ENCODE results near the gene STIM2.
A peak's percentile ranks its signal among the peaks of the same experiment; 100 is the strongest.
"Not testable (repeated sequence)": the region's sequence is repeated elsewhere in the genome, so short reads cannot be mapped to it uniquely, and the experiment has no call there.

Gene STIM2

DNA sequence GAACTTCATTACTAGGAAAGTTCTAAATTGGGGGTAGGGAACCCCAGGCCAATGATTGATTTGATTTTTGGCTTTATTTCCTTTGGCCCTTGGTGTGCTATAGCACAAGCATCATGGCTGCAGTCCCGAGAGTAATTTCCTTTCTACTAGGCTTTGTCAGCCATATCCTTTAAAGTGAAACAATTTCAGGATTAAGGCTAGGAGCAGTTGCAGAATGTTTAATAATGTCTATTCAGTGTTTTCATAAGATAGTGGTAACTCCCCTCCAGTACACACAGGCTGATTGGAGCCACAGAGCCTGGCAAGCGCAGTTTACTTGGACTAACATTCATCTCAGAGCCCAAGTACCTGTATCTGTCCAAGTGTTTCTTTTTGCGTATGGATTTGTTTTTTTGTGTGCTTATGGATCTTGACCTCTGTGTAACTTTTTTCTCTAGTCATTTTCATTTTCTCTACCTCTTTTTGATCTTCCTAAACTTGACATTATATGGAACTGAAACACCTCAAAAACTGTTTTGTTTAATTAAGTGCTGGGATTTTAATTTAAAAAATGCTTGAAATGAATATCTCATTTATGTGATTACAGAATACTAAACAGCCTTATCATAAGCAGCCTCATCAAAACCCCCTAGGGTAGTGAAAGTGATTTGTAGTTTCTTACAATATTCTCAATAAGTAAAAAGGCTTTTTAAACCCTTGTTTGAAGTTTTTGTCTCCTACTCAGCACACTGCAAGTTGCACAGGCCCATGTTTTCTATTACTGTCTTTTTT lies 7.5 kb downstream of the STIM2 start:
- DNase-seq (ENCODE audit: low spot score), result no peak

DNA sequence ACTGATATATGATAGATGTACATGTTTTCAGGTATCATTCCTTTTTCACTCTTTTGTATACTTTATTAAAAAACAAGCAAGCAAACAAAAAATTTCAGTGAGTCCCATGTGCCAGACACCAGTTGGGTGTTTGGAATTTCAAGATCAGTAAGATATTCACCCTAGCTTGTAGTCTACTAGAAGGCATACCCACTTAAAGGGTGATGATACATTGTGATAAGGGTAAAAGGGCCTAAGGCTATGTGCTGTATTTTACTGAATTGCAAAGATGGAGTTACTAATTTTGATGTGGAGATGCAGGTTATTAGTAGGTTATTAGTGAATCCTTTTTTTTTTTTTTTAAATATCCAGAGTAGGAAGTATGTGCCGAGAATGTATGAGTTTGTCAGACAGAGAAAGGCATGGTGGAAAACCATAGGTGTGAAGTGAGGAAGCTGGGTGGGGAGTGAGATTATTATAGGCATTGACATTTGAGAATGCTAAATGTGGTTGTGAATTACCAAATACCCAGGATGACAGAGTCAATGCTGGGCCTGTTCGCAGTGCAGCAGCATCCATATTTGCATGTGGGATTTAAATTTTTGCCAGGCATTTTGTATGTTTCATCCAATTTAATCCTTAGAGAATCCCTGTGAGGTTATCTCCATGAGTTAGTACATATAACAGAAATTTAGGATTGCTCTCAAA lies 10.1 kb downstream of the STIM2 start:
- DNase-seq (ENCODE audit: low spot score), result no peak

DNA sequence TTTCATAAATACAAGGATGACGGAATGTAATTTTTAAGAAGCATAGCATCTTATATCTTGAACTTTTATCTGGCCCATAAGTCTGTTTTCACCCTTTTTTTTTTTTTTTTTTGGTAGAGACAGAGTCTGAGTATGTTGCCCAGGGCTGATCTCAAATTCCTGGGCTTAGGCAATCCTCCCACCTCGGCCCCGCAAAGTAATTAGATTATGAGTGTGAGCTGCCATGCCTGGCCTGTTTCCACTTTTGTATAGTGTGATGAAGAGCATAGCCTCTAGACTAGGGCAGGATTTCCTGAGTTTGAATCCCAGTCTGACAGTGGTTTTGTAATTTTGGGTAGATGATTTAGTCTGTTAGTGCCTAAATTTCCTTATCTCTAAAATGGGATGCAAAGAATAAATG lies 11.0 kb downstream of the STIM2 start:
- no peak for DNase-seq (ENCODE audit: low spot score)

DNA sequence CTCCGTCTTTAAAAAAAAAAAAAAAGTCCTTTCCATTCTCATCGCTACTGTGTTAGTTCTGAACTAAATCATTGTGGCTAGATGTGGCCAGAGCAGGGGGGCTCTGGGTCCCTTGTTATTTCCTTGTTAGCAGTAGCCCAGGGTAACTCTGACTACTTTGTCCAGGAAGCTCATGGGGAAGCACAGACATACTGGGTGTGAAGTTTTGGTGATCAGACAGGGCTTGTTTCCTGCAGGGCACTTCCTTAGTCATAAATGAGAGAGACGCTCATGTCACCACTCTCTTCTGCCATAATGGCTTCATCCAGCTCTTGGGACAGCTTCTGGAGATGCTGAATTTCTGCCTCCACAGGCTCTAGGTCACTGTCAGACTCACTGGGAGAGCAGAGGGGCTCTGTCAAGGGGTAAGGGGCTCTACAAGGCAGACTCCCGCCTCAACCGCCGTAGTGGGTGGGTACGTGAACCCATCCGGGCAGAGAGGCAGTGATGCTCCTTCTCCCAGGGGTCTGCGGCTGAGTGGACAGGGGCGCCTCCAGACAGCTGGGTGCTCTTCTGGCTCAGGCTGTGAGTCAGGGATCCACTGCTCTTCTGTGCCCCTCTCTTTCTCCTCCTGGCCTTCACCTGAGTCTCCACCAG lies 12.9 kb downstream of the STIM2 start:
- no peak for DNase-seq (ENCODE audit: low spot score)

DNA sequence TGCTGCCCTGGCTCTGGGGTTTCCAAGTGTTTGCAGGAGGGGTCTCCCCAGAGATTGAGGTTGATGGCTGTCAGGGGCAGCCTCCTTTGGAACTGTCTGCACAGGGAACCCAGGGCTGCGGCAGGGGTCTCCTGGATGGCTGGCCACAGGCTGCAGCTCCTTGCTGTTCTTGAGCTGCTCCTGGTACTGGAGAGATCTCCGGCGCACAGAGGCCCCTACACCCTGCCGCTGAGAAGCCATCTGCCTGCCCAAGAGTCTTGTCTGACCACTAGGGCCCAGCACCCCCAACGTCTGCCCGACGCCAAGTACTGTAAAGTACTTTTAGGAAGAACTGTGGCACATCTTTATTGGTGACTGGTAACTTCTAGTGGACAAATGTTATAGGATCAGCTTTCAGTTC lies 13.5 kb downstream of the STIM2 start:
- no peak for DNase-seq (ENCODE audit: low spot score)

DNA sequence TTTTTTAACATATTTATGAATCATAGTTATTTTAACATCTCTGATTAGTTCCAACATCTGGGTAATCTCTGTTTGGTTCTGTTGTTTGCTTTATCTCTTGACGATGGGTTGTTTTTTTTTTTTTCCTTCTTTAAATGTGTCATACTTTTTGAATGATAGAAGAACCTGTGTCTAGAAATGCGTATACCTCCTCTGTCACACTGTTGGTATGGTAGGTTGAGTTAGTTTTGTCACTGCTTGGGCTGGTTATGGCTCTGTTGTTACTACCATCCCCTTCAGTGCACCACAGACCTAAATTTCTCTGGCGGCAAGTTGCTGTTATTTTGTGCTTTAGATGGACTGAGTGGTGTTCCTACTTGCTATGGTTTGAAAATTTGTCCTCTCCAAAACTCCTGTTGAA lies 16.8 kb downstream of the STIM2 start:
- no peak for DNase-seq (ENCODE audit: low spot score)

DNA sequence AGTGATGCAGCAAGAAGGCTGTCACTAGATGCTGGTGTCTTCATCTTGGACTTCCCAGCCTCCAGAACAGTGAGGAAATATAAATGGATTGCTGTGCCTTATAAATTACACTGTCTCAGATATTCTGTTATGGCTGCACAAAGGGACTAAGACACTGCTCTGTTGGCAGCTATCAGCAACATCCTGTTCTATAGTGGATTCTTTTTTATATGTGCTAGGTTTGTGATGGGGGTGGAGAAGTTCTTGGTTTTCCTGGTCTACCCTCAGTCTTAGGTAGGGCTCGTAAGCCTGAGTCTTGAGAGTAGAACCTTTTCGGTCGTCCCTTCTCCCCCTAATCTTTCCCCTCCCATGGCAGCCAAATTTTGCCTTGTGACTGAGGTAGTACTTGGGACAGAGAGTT lies 17.3 kb downstream of the STIM2 start:
- DNase-seq (ENCODE audit: low spot score), result no peak

DNA sequence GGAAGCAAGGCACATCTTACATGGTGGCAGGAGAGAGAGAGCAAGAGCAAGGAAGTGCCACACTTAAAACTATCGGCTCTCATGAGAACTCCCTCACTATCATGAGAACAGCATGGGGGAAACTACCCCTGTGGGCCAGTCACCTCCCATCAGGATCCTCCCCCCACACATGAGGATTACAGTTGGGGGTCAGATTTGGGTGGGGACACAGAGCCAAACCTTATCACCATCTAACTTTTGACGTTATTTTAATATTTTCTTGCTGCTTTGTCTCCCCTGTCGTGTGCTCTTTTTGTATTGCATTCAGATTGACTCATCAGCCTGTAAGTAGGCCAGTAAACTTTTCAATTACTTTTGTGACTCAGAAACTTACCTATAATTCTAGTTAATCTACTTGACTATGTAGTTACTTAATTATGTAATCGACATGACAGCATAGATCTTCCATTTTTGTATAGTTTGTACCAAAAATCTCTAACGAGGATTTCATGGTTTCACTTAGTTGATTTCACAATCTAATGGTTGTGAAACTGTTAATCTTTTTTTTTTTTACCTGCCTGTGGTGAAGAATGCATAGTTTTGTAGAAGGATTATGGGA lies 18.3 kb downstream of the STIM2 start:
- DNase-seq (ENCODE audit: low spot score), result no peak

DNA sequence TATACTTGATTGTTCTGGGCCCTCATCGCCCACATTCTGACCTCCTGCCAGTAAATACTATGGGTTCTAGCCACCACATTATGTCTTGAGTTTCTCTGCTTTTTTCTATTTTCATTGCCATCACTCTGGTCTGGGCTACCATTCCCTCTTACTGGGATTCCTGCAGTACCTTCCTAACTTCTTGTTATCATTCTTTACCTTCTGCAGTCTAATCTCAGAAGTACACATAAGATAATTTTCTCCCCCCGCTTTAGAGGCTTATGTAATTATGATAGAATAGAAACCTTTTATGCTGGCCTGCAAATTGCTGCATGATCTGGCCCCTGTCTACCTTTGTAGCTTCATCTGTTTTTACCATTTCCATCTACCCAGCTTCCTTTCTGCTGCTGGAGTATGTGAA lies 19.2 kb downstream of the STIM2 start:
- DNase-seq (ENCODE audit: low spot score), result no peak

DNA sequence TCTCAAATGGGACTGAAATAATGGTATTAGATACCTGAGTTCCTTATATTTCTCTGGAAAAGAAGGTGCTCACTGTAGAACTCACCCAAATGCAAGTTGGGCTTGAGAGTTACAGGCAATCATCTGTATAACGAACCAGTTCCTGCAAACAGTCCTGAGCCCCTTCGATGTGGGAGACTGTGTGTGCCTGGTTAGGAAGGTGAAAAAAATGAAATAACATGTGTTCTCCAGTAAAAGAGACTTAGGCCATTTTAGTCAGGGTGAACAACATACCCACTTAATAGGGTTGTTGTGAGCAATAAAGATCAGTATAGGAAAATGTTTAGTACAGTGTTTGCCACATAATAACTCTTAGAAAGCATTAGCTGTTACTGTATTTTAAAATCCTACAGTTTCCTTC lies 23.4 kb downstream of the STIM2 start:
- DNase-seq (ENCODE audit: low spot score), result no peak

DNA sequence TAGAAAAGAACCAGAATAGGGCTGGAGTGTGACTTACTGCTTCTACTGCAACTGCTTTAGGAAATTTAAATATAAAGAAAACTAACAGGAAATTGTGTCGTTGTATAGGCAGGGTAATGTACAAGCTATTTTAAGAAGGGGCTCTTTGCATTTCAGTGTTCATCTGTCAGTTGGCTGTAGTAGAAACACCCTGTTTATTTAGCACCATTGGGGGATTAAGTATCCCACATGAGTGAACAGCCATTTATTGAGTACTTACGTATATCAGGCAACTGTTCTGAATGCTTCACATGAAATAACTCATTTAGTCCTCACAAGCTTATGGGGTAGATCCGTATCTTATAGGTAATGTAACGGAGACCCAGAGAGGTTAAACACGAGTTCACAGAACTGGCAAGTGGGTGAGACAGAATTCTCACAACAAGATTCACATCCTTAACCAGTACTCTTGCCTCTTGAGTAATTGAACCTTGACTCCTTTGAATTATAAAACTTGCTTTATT lies 23.9 kb downstream of the STIM2 start:
- DNase-seq (ENCODE audit: low spot score), result no peak

DNA sequence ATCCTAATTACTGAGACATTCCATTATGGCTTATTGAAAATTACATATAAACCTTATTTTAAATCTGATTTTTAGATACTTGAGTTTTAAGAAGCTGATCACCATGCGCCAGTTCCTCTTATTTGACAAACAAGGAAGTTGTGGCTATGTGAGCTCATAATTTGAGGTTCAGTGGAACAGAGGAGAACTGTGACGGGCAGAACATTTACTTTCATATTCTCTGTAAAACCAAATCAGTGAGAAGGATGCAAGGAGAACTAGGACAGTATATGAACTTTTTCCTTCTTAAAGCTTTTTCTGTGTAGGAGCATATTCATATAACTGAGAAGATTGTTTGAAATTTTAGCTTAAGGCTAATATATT lies 25.3 kb downstream of the STIM2 start:
- DNase-seq (ENCODE audit: low spot score), result peak; percentile 30

DNA sequence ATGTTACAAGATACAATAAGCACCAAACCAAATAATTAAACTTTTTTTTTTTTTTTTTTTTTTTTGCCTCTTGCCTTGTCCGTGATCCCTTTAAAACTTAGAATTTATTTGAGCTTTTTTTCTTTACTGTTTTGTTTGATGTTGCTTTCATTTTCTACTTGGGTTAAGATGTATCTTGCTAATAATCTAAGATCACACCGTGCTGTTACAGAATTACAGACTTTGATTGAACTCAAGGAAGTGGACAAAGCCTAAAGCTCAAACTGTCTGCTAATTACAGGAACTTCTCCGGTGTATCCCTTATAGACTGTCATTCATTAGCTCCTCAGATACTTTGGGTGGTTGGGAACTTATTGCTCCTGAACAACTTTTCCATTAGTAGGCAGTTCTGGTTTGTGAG lies 26.5 kb downstream of the STIM2 start:
- no peak for DNase-seq (ENCODE audit: low spot score)

DNA sequence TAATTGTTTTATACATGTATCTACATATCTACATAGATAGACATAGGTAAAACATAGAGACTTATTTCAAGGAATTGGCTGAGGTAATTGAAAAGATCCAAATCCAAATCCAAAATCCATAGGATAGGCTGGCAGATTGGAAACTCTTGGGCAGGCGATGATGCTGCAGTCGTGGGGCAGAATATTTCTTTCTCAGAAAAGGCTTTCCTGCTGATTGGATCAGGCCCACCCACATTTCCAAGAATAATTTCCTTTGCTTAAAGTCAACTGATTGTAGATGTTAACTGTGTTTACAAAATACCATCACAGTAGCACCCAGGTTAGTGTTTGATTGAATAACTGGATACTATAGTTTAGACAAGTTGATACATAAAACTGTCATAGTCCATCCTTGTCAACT lies 27.2 kb downstream of the STIM2 start:
- DNase-seq (ENCODE audit: low spot score), result no peak

DNA sequence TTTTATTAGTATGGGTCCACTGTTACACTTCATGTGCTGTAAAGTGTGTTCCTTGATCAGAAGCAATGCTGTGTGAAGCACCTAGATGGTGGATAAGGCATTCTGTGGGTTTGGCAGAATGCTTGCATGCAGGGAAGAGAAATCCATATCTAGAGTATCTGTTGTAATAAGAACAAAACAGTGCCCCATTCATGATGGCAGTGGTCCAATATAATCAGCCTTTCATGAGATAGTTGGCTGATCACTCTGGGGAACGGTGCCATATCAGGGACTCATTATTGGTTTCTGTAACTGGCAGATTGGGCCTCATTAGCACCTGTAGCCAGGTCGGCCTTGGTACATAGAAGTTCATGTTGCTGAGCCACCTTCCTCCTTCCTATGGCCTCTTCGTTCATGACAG lies 28.7 kb downstream of the STIM2 start:
- no peak for DNase-seq (ENCODE audit: low spot score)

DNA sequence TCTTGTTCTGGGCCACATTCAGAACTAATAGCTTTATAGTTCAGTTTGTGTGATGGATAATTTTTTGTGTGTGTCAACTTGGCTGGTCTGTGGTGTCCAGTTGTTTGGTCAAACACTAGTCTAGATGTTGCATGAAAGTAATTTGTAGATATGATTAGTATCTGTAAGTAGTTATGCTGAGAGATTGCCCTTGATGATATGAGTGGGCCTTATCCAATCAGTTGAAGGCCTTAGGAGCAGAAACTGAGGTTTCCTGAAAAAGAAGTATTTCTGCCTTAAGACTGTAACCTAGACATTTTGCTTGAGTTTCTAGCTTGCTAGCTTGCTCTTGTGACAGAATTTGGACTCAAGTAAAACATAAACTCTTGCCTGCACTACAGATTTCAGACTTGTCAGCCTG lies 30.4 kb downstream of the STIM2 start:
- no peak for DNase-seq (ENCODE audit: low spot score)

DNA sequence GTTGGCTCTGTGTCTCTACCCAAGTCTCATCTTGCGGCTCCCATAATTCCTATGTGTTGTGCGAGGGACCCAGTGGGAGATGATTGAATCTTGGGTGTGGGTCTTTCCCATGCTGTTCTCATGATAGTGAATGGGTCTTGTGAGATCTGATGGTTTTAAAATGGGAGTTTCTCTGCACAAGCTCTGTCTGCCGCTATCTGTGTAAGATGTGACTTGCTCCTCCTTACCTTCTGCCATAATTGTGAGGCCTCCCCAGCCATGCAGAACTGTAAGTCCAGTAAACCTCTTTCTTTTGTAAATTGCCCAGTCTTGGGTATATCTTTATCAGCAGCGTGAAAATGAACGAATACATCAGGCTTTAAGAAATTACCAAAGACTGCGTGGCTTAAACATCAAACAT lies 31.2 kb downstream of the STIM2 start:
- DNase-seq (ENCODE audit: low spot score), result no peak

DNA sequence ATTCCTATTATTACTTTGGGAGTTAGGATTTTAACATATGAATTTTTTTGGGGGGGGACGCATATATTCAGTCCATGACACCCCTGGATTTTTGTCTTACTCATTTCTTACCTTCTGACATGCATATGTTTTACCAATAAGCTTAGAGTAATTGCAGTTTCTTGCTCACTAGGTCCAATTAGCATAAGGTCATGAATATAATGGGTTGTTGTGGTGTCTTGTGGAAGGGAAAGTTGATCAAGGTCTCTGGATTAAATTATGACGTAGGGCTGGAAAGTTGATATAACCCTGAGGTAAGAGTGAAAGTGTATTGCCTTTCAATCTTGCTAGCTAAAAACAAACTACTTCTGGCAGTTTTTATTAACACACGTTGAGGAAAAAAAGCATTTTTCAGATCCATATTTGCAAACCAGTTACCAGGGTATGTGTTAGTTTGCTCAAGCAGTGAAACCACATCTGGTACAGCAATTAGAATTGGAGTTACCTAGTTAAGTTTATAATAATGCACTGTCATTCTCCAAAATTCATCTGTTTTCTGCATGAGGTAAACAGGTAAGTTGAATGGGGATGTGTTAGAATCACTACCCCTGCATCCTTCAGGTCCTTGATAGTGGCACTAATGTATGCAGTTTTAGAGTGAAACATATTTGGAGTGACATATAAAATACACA lies 32.0 kb downstream of the STIM2 start:
- DNase-seq (ENCODE audit: low spot score), result no peak

DNA sequence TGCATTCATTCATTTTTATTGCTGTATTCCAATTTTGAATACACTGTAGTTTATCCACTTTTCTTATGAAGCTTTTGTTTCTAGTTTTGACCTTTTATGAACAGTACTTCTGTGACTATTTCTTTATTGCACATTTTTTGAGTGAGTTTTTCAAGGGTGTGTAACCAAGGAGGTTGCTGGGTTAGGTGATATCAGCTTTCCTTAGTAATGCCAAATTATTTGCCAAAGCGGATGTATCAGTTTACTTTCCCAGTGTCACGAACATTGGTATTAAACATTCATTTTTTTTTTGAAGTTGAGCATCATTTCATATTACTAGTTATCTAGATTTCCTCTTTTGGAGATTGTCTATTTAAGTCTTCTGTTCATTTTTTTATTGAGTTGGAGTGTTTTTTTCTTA lies 32.9 kb downstream of the STIM2 start:
- DNase-seq (ENCODE audit: low spot score), result no peak

DNA sequence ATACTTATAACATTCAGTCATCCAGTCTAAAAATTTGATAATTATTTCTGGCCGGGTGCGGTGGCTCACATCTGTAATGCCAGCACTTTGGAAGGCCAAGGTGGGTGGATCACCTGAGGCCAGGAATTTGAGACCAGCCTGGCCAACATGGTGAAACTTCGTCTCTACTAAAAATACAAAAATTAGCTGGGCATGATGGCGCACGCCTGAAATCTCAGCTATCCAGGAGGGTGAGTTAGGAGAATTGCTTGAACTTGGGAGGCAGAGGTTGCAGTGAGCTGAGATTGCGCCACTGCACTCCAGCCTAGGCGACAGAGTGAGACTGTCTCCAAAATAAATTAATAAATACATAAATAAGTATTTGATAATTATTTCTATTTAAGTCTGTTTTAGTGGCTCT lies 34.2 kb downstream of the STIM2 start:
- DNase-seq (ENCODE audit: low spot score), result not testable (repeated sequence)

DNA sequence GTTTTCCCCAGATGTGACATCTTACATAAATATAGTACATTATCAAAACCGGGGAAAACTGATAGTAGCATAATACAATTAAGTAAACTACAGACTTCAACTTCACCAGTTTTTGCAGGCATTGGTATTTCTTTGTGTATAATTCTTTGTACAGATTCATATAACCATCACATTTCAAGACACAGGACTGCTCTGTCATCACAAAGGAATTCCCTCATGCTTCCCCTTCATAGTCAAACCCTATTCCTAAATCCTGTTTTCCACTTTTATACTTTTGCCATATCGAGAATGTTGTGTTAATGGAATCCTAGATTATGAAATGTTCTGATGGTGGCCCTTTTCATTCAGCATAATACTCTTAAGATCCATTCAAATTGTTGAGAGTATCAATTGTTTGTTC lies 36.0 kb downstream of the STIM2 start:
- peak; percentile 6 for DNase-seq (ENCODE audit: low spot score)

DNA sequence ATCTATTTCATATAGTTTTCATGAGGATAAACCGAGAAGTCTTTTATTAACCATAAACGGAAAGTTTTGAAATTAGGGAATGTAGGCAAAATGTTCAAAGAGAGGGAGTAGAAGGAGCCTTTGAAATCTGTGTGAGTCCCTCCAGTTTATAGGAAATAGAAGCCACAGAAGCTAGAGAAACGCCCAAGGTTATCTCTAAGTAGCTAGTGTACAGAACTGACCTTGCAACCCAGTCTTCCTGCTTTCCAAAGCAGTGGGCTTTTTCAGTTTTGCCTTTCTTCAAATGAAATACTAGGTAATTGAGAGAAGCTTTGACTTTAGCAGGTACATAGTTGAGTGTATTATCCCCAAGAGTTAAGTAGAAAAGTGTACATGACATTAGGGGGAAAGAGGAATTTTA lies 39.4 kb downstream of the STIM2 start:
- no peak for DNase-seq (ENCODE audit: low spot score)
